HG03280 (cell line): Measurements from ENCODE around the gene TOB2.

ENCODE experiments used
- ATAC-seq: cut with Tn5 transposase; IDR thresholded peaks from one replicate; pipeline ENCODE4 v1.9.1; 2021; ENCODE audit warnings: mild to moderate bottlenecking, moderate library complexity; ENCODE audit not compliant: unreplicated experiment

Gene TOB2

GRCh38 chr22:41446639-41447434, at the start of gene TOB2:
TSS of gene TOB2 (minus strand) at chr22:41446801. CDS start at chr22:41437345, 9,456 bp downstream.
- ATAC-seq = peak; percentile 49

- ATAC-seq = no peak
These were observed 44.9 kb upstream of the TOB2 start for GRCh38 chr22:41491374-41492100.

- ATAC-seq = no peak
These were observed 42.2 kb upstream of the TOB2 start for GRCh38 chr22:41488596-41489385.

GRCh38 chr22:41488076-41488475, 41.5 kb upstream of the TOB2 start:
- no peak for ATAC-seq

- no peak for ATAC-seq
These were observed 40.7 kb upstream of the TOB2 start for GRCh38 chr22:41487037-41487935.

GRCh38 chr22:41485033-41485432, 38.4 kb upstream of the TOB2 start:
- no peak for ATAC-seq

- ATAC-seq = no peak
These were observed 35.8 kb upstream of the TOB2 start for GRCh38 chr22:41482319-41482935.

- ATAC-seq = no peak
These were observed 35.3 kb upstream of the TOB2 start for GRCh38 chr22:41481925-41482318.

GRCh38 chr22:41481131-41481830, 34.7 kb upstream of the TOB2 start:
- ATAC-seq = no peak

- ATAC-seq = no peak
These were observed 33.8 kb upstream of the TOB2 start for GRCh38 chr22:41480397-41480735.

GRCh38 chr22:41479671-41480396, 33.2 kb upstream of the TOB2 start:
- ATAC-seq = no peak

GRCh38 chr22:41478891-41479521, 32.4 kb upstream of the TOB2 start:
- ATAC-seq = no peak

GRCh38 chr22:41478473-41478872, 31.9 kb upstream of the TOB2 start:
- ATAC-seq = no peak

- no peak for ATAC-seq
These were observed 28.4 kb upstream of the TOB2 start for GRCh38 chr22:41474872-41475451.

GRCh38 chr22:41471568-41471967, 25.0 kb upstream of the TOB2 start:
- ATAC-seq = no peak

- ATAC-seq = no peak
These were observed 24.3 kb upstream of the TOB2 start for GRCh38 chr22:41470886-41471285.

GRCh38 chr22:41469218-41469851, 22.7 kb upstream of the TOB2 start:
- ATAC-seq = peak; percentile 4
